Measurements from ENCODE around the gene PLEKHH2.

The PLEKHH2 gene

DNA sequence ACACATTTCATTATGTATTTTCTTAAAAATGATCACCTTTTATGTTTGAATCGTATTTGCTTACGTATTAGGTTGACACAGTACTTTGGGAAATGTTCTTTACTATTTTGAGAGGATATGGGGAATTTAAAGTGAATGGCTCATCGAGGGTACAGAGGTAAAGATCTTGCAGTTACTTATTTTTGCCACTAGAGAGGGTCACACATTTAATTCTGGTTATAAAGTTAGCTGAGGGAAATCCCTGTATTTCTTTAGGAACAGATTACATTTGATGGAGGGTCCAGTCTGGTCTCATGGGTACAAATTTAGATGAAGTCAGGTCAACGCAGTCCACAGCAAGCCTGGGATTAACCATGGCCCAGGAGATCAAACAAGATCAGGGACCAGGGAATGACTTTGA, 161.2 kb downstream of the PLEKHH2 start:
- Histone ChIP-seq H3K4me1 (ENCODE audit: insufficient read depth, low read length) (no peaks in the 10 kb centered on the region), H3K36me3 (ENCODE audit: insufficient read depth, low read length) (peaks cover 16% of the 10 kb centered on the region), H3K27me3 (ENCODE audit: insufficient read depth, low read length) (no peaks in the 10 kb centered on the region), H2AFZ (ENCODE audit: low read depth, low read length) (no peak overlapping the region), H3K9me3 (ENCODE audit: low read length) (no peaks in the 10 kb centered on the region), H3K4me3 (ENCODE audit: low read length) (no peak overlapping the region)

- Histone ChIP-seq H2AFZ (ENCODE audit: low read depth, low read length) (no peak overlapping the region), H3K36me3 (ENCODE audit: insufficient read depth, low read length) (peaks cover 14% of the 10 kb centered on the region), H3K27me3 (ENCODE audit: insufficient read depth, low read length) (no peaks in the 10 kb centered on the region), H3K4me1 (ENCODE audit: insufficient read depth, low read length) (no peaks in the 10 kb centered on the region), H3K4me3 (ENCODE audit: low read length) (no peak overlapping the region), H3K9me3 (ENCODE audit: low read length) (no peaks in the 10 kb centered on the region)
Observed at GRCh38 chr2:43800894-43801293, 163.8 kb downstream of the PLEKHH2 start.

GRCh38 chr2:43802135-43802534, 165.1 kb downstream of the PLEKHH2 start:
- peaks cover 20% of the 10 kb centered on the region for H3K36me3 ChIP-seq (ENCODE audit: insufficient read depth, low read length)
- H3K27me3 ChIP-seq (ENCODE audit: insufficient read depth, low read length), result no peaks in the 10 kb centered on the region
- no peaks in the 10 kb centered on the region for H3K9me3 ChIP-seq (ENCODE audit: low read length)
- no peaks in the 10 kb centered on the region for H3K4me1 ChIP-seq (ENCODE audit: insufficient read depth, low read length)
- no peak overlapping the region for H2AFZ ChIP-seq (ENCODE audit: low read depth, low read length)
- H3K4me3 ChIP-seq (ENCODE audit: low read length), result no peak overlapping the region

GRCh38 chr2:43803113-43803512, 166.1 kb downstream of the PLEKHH2 start:
- H2AFZ ChIP-seq (ENCODE audit: low read depth, low read length), result no peak overlapping the region
- no peak overlapping the region for H3K4me3 ChIP-seq (ENCODE audit: low read length)
- no peaks in the 10 kb centered on the region for H3K4me1 ChIP-seq (ENCODE audit: insufficient read depth, low read length)
- H3K27me3 ChIP-seq (ENCODE audit: insufficient read depth, low read length), result no peaks in the 10 kb centered on the region
- no peaks in the 10 kb centered on the region for H3K9me3 ChIP-seq (ENCODE audit: low read length)
- H3K36me3 ChIP-seq (ENCODE audit: insufficient read depth, low read length), result peaks cover 22% of the 10 kb centered on the region

GRCh38 chr2:43806719-43807031, 169.6 kb downstream of the PLEKHH2 start:
- H3K36me3 ChIP-seq (ENCODE audit: insufficient read depth, low read length), result peaks cover 24% of the 10 kb centered on the region
- peaks cover 2% of the 10 kb centered on the region for H3K4me1 ChIP-seq (ENCODE audit: insufficient read depth, low read length)
- H3K27me3 ChIP-seq (ENCODE audit: insufficient read depth, low read length), result no peaks in the 10 kb centered on the region
- no peak overlapping the region for H3K4me3 ChIP-seq (ENCODE audit: low read length)
- no peaks in the 10 kb centered on the region for H3K9me3 ChIP-seq (ENCODE audit: low read length)
- no peak overlapping the region for H2AFZ ChIP-seq (ENCODE audit: low read depth, low read length)

DNA sequence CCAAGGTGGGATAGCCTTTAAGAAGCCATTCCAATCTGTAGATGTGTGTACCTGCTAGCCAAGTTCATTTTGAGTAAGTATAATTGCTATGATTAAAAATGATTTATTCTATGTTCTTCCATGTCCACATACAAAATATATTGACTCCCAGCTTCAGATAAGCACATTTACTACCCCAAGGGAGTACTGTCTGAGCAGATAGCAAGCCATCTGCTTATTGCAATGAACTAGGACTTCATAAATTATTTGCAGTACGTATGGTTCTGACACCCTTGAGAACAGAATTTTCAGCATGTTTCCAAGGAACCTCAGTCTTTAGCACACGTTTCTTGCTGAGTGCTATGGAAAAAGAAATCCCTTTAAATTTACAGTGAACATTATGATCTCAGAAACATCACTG, 173.4 kb downstream of the PLEKHH2 start:
- no peaks in the 10 kb centered on the region for H3K9me3 ChIP-seq (ENCODE audit: low read length)
- H3K4me1 ChIP-seq (ENCODE audit: insufficient read depth, low read length), result peaks cover 2% of the 10 kb centered on the region
- H3K36me3 ChIP-seq (ENCODE audit: insufficient read depth, low read length), result peaks cover 18% of the 10 kb centered on the region
- H3K4me3 ChIP-seq (ENCODE audit: low read length), result no peak overlapping the region
- no peaks in the 10 kb centered on the region for H3K27me3 ChIP-seq (ENCODE audit: insufficient read depth, low read length)
- no peak overlapping the region for H2AFZ ChIP-seq (ENCODE audit: low read depth, low read length)

GRCh38 chr2:43810888-43811287, 173.8 kb downstream of the PLEKHH2 start:
- Histone ChIP-seq H3K27me3 (ENCODE audit: insufficient read depth, low read length) (no peaks in the 10 kb centered on the region), H3K4me1 (ENCODE audit: insufficient read depth, low read length) (peaks cover 2% of the 10 kb centered on the region), H3K36me3 (ENCODE audit: insufficient read depth, low read length) (peaks cover 14% of the 10 kb centered on the region), H2AFZ (ENCODE audit: low read depth, low read length) (no peak overlapping the region), H3K4me3 (ENCODE audit: low read length) (no peak overlapping the region), H3K9me3 (ENCODE audit: low read length) (no peaks in the 10 kb centered on the region)

- no peak overlapping the region for H3K4me3 ChIP-seq (ENCODE audit: low read length)
- no peaks in the 10 kb centered on the region for H3K9me3 ChIP-seq (ENCODE audit: low read length)
Observed at GRCh38 chr2:43812006-43812405, 174.9 kb downstream of the PLEKHH2 start.

GRCh38 chr2:43812947-43813346, 175.9 kb downstream of the PLEKHH2 start:
- H3K4me1 ChIP-seq (ENCODE audit: insufficient read depth, low read length), result peaks cover 2% of the 10 kb centered on the region
- no peak overlapping the region for H3K4me3 ChIP-seq (ENCODE audit: low read length)
- peaks cover 3% of the 10 kb centered on the region for H3K36me3 ChIP-seq (ENCODE audit: insufficient read depth, low read length)
- no peak overlapping the region for H2AFZ ChIP-seq (ENCODE audit: low read depth, low read length)
- H3K27me3 ChIP-seq (ENCODE audit: insufficient read depth, low read length), result no peaks in the 10 kb centered on the region
- no peaks in the 10 kb centered on the region for H3K9me3 ChIP-seq (ENCODE audit: low read length)

More at GRCh38 chr2:43812006-43812405, 174.9 kb downstream of the PLEKHH2 start:
- Histone ChIP-seq H3K4me1 (ENCODE audit: insufficient read depth, low read length) (peaks cover 2% of the 10 kb centered on the region), H3K27me3 (ENCODE audit: insufficient read depth, low read length) (no peaks in the 10 kb centered on the region), H2AFZ (ENCODE audit: low read depth, low read length) (no peak overlapping the region), H3K36me3 (ENCODE audit: insufficient read depth, low read length) (peaks cover 8% of the 10 kb centered on the region)

DNA sequence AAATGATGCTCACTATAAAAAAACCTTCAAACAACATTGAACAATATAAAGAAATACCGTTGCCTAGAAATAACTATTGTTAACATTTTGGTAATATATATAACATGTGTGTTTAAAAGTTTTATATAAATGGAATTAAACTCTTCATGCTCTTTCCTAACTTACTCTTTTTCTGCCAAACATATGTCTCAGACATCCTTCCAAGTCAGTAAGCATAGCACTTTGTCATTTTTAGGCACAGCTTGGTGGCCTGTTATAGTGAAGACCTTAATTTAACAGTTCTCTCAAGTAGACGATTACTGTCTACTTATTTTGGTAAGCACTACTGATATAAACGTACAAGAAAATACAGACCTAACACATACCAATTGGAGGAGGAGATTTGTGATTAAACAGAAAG, 177.7 kb downstream of the PLEKHH2 start:
- Histone ChIP-seq H3K27me3 (ENCODE audit: insufficient read depth, low read length) (no peaks in the 10 kb centered on the region), H3K36me3 (ENCODE audit: insufficient read depth, low read length) (peaks cover 2% of the 10 kb centered on the region), H2AFZ (ENCODE audit: low read depth, low read length) (no peak overlapping the region), H3K4me1 (ENCODE audit: insufficient read depth, low read length) (peaks cover 2% of the 10 kb centered on the region), H3K9me3 (ENCODE audit: low read length) (no peaks in the 10 kb centered on the region), H3K4me3 (ENCODE audit: low read length) (no peak overlapping the region)
